ENCODE measurements around the gene CTU2. TPM values are rescaled to one million over a fixed set of nuclear protein-coding genes. Genes with fewer than 3 reads are reported as not detected.

Gene CTU2
- total and polyA plus RNA-seq, 10 of the 15 experiments (the other 5 are each of a cell fraction or from before 2014, with no cell fraction given), result 0.32 to 44.5 (median 18.2) TPM

GRCh38 chr16:88695218-88695617 is 11.1 kb upstream of the CTU2 start (continued):
- no peak for TF ChIP-seq ZBTB40 (IDR thresholded peaks at IDR 0.05; ENCODE audit: borderline replicate concordance)
- no peak for TF ChIP-seq MLLT1 (IDR thresholded peaks at IDR 0.05)
- TF ChIP-seq BCL11A (IDR thresholded peaks at IDR 0.05; ENCODE audit: low read depth, low read length), result no peak
- TF ChIP-seq RUNX3 (IDR thresholded peaks at IDR 0.05; ENCODE audit: low read length), result no peak

GRCh38 chr16:88695753-88696152 is 10.6 kb upstream of the CTU2 start:
- no peaks in the 10 kb centered on the region for H3K9me3 ChIP-seq (replicated peaks; ENCODE audit: control insufficient read depth, insufficient read depth, low read length)
- in situ Hi-C loops (cut with MboI) (no loop called here), intact Hi-C loops (cut with micrococcal nuclease; ENCODE audit: unreplicated experiment) (no loop called here)
- H3K36me3 ChIP-seq (ENCODE audit: control insufficient read depth in 2 of 2, insufficient read depth in 2 of 2, low read length in 1 of 2), result peaks cover 0 to 7% of the 10 kb centered on the region in 2 experiments; a peak in 2 of 4 replicates
- no peak overlapping the region for H3K9ac ChIP-seq (ENCODE audit: control insufficient read depth, insufficient read depth, low read length)
- H3K4me1 ChIP-seq (ENCODE audit: control insufficient read depth, insufficient read depth, low read length), result peaks cover 23% of the 10 kb centered on the region
- no peaks in the 10 kb centered on the region for H3K27me3 ChIP-seq (replicated peaks in 1 of 2; ENCODE audit: control insufficient read depth in 2 of 2, insufficient read depth in 2 of 2, low read length in 1 of 2)
- ATAC-seq (no peak), FAIRE-seq (no peak), DNase-seq (ENCODE audit: low read depth, low spot score) (no peak)
- BruUV-seq (replicated peaks), result no TSS peak
- no peak overlapping the region for H3K4me3 ChIP-seq
- peaks cover under 1% of the 10 kb centered on the region; the same call in 1 of the 2 replicates for H3K79me2 ChIP-seq (ENCODE audit: control insufficient read depth, insufficient read depth, low read length)
- H4K20me1 ChIP-seq (ENCODE audit: control insufficient read depth, insufficient read depth), result no peaks in the 10 kb centered on the region
- RAD21 ChIA-PET (ENCODE audit: unreplicated experiment), result no interaction called here
- no peak overlapping the region for H3K27ac ChIP-seq (ENCODE audit: control insufficient read depth, insufficient read depth)
- SMC1A ChIA-PET (ENCODE audit: uncharacterized antibody, unreplicated experiment), result no interaction called here
- WGBS (ENCODE audit: insufficient coverage, insufficient replicate concordance, low lambda C conversion rate, missing lambda C conversion rate), result 90% methylated on average over 7 of the region's 7 CpGs
- H2AFZ ChIP-seq (ENCODE audit: control insufficient read depth, low read depth, low read length), result no peak overlapping the region
- TF ChIP-seq POU2F2 (IDR thresholded peaks at IDR 0.05; ENCODE audit: borderline replicate concordance, low read depth, low read length) (no peak), TAF1 (IDR thresholded peaks at IDR 0.05; ENCODE audit: borderline replicate concordance, low read depth, low read length) (no peak), HCFC1 (IDR thresholded peaks at IDR 0.05; ENCODE audit: low read length) (no peak), ZBTB33 (IDR thresholded peaks at IDR 0.05) (no peak), POLR2AphosphoS2 (IDR thresholded peaks at IDR 0.05; ENCODE audit: low read depth, low read length) (no peak), RB1 (IDR thresholded peaks at IDR 0.05; ENCODE audit: borderline replicate concordance) (no peak)
- POLR2A ChIA-PET, result interaction anchor here (0.7 kb wide), 1 partner anchor 31 kb away, joined by 4 read pairs; no protein-coding TSS in a partner anchor
- CTCF ChIA-PET, result interaction anchor here (0.6 to 0.8 kb wide), 2 partner anchors 11 to 79 kb away, joined by 3 read pairs; no protein-coding TSS in a partner anchor
- no peak overlapping the region for H3K4me2 ChIP-seq (ENCODE audit: control insufficient read depth, insufficient read depth)

Measured in GM12878 (cell line).